Measurements from ENCODE around the gene HSPA1A. TPM values are rescaled to one million over a fixed set of nuclear protein-coding genes. Genes with fewer than 3 reads are reported as not detected.

Gene HSPA1A
- total RNA-seq, 2 experiments from 2014 or later: 8.1 to 9.8 TPM

DNA sequence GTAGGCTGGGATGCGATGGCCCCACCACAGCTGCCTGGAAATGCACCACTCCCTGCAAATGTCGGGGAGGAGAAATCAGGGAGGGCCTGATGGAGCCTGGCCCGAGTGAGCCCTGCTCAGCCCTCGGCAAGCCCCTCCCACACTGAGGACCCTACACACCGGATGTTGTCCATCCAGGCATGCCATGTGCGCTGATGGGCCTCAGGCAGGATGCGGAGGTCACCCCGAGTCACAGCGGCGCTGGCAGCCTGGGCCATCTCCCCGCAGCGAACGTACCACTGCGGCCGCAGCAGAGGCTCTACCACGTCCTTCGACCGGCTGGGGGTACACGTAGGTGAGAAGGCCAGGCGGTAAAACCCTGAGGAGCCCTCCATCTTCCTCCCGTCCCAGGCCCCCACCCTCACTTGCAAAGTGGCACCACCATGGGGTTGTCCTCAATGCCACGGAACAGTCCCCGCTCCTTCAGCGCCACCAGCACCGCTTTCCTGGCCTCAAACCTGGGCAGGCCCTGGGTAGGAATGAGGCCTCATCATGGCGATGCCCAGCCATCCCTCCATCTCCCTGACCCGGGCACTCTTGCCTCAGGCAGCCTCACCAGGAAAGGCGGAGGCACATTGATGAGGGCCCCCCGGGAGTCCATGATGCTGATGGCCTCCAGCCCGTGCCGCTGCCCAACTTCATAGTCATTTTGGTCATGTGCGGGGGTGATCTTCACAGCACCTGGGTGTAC is 33.1 kb upstream of the HSPA1A start:
- Mint-ChIP-seq H3K36me3 (ENCODE audit: low read depth) (peaks cover 47% of the 10 kb centered on the region), H3K4me1 (ENCODE audit: low read depth) (peaks cover 4% of the 10 kb centered on the region), H3K27me3 (no peaks in the 10 kb centered on the region), H3K9me3 (no peaks in the 10 kb centered on the region), H3K27ac (no peak overlapping the region), H3K4me3 (no peak overlapping the region)
- Histone ChIP-seq H3K4me3 (ENCODE audit: low read length) (no peak overlapping the region), H3K4me1 (ENCODE audit: insufficient read depth, low read length) (peaks cover 10% of the 10 kb centered on the region), H3K27ac (ENCODE audit: low read depth in 1 of 2, low read length in 2 of 2) (no peak overlapping the region), H3K9me3 (ENCODE audit: control insufficient read depth in 1 of 2, insufficient read depth in 1 of 2, low read length in 2 of 2) (no peaks in the 10 kb centered on the region), H3K27me3 (ENCODE audit: control insufficient read depth in 1 of 2, insufficient read depth in 2 of 2, low read length in 2 of 2) (no peaks in the 10 kb centered on the region), H3K36me3 (ENCODE audit: insufficient read depth, low read length) (peaks cover 72% of the 10 kb centered on the region)
- ChIA-PET CTCF (no interaction called here), POLR2A (interaction anchor here (0.6 kb wide), 1 partner anchor 103 kb away, joined by 3 read pairs; no protein-coding TSS in a partner anchor)
- no peak for ATAC-seq (ENCODE audit: poor library complexity)
- TF ChIP-seq, protein P1, sequence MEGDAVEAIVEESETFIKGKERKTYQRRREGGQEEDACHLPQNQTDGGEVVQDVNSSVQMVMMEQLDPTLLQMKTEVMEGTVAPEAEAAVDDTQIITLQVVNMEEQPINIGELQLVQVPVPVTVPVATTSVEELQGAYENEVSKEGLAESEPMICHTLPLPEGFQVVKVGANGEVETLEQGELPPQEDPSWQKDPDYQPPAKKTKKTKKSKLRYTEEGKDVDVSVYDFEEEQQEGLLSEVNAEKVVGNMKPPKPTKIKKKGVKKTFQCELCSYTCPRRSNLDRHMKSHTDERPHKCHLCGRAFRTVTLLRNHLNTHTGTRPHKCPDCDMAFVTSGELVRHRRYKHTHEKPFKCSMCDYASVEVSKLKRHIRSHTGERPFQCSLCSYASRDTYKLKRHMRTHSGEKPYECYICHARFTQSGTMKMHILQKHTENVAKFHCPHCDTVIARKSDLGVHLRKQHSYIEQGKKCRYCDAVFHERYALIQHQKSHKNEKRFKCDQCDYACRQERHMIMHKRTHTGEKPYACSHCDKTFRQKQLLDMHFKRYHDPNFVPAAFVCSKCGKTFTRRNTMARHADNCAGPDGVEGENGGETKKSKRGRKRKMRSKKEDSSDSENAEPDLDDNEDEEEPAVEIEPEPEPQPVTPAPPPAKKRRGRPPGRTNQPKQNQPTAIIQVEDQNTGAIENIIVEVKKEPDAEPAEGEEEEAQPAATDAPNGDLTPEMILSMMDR (IDR thresholded peaks at IDR 0.05): no peak
- intact Hi-C loops (cut with DNase I, micrococcal nuclease): no loop called here
- DNase-seq: no peak

DNA sequence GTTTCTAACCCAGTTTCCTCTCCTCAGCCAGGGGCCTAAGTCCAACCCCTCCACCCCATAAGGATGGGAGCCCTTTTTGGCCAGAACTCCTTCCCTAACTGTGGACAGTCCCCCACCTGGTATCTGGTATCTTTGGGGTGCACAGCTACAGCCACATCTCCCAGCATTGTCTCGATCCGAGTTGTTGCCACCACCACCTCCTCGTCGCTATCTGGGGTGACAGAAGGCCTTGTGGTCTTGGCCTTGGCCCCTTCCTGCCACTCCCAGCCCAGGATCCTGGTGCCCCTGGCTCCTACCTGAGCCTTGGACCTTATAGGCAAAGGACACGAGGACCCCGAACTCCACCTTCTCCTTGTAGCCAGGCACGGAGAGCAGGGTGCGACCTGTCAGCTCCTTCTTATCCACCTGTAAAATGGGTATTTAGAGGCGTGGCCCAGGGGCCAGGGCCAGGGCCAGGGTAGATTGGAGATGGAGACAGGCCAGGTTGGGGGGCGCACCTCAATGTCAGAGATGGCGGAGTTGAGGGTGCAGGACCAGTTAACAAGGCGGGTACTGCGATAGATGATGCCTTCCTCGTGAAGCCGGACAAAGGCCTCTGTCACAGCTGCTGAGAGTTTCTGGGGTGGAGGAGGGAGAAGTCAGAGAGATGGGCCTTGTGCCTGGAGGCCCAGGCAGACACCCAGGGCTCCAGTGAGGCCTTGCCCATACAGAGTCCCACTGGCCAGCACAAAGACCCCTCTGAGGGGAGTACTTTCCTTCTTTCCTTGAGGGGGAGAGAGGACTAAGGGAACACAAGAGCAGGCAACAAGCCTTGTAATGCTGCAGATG is 31.0 kb upstream of the HSPA1A start:
- H3K4me3 ChIP-seq (ENCODE audit: low read length): no peak overlapping the region
- H3K27ac Mint-ChIP-seq: no peak overlapping the region
- no peaks in the 10 kb centered on the region for H3K27me3 Mint-ChIP-seq
- no peak overlapping the region for H3K4me3 Mint-ChIP-seq
- H3K27ac ChIP-seq (ENCODE audit: low read depth in 1 of 2, low read length in 2 of 2): no peak overlapping the region
- ChIA-PET CTCF (interaction anchor here (0.6 kb wide), 1 partner anchor 103 kb away, joined by 3 read pairs; the partner anchor contains the start of gene LY6G5C), POLR2A (interaction anchor here (0.6 to 1.1 kb wide), 2 partner anchors 11 to 430 kb away, joined by 3 read pairs; partner anchors contain the start of gene VARS1)
- H3K36me3 Mint-ChIP-seq (ENCODE audit: low read depth): peaks cover 48% of the 10 kb centered on the region
- no peaks in the 10 kb centered on the region for H3K4me1 Mint-ChIP-seq (ENCODE audit: low read depth)
- peaks cover 69% of the 10 kb centered on the region for H3K36me3 ChIP-seq (ENCODE audit: insufficient read depth, low read length)
- DNase-seq (no peak), ATAC-seq (ENCODE audit: poor library complexity) (no peak)
- TF ChIP-seq, protein P1 (IDR thresholded peaks at IDR 0.05): no peak
- H3K9me3 ChIP-seq (ENCODE audit: control insufficient read depth in 1 of 2, insufficient read depth in 1 of 2, low read length in 2 of 2): no peaks in the 10 kb centered on the region
- intact Hi-C loops (cut with DNase I, micrococcal nuclease): no loop called here
- peaks cover under 1% of the 10 kb centered on the region for H3K4me1 ChIP-seq (ENCODE audit: insufficient read depth, low read length)
- H3K27me3 ChIP-seq (ENCODE audit: control insufficient read depth in 1 of 2, insufficient read depth in 2 of 2, low read length in 2 of 2): no peaks in the 10 kb centered on the region
- H3K9me3 Mint-ChIP-seq: no peaks in the 10 kb centered on the region

DNA sequence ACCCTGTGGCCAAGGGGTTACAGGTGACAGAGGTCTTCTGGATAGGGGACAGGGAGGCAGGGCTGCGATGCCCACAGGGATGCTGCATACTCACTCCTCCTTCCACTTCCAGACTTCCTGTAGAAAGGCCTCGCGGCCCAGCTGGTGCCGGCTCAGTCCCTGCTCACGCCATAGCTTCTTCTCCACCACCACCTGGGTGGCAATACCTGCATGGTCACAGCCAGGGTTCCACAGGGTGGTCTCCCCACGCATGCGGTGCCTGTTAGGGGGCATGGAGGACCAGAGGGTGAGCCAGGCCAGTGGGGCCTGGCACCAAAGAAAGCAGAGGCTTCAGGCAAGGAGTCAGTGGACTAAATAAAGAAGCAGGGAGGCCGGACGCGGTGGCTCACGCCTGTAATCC is 29.9 kb upstream of the HSPA1A start:
- no peaks in the 10 kb centered on the region for H3K9me3 ChIP-seq (ENCODE audit: control insufficient read depth in 1 of 2, insufficient read depth in 1 of 2, low read length in 2 of 2)
- H3K27me3 Mint-ChIP-seq: no peaks in the 10 kb centered on the region
- intact Hi-C loops (cut with DNase I, micrococcal nuclease): no loop called here
- no peak overlapping the region for H3K27ac ChIP-seq (ENCODE audit: low read depth in 1 of 2, low read length in 2 of 2)
- no peak for ATAC-seq (ENCODE audit: poor library complexity)
- no peak for DNase-seq
- H3K4me3 Mint-ChIP-seq: no peak overlapping the region
- ChIA-PET POLR2A (interaction anchor here (1.1 to 1.3 kb wide), 2 partner anchors 10 to 11 kb away, joined by 3 read pairs; partner anchors contain the start of gene VARS1), CTCF (no interaction called here)
- peaks cover 3% of the 10 kb centered on the region for H3K4me1 ChIP-seq (ENCODE audit: insufficient read depth, low read length)
- no peaks in the 10 kb centered on the region for H3K9me3 Mint-ChIP-seq
- no peak overlapping the region for H3K4me3 ChIP-seq (ENCODE audit: low read length)
- H3K27ac Mint-ChIP-seq: no peak overlapping the region
- H3K4me1 Mint-ChIP-seq (ENCODE audit: low read depth): peaks cover under 1% of the 10 kb centered on the region
- TF ChIP-seq, protein P1 (IDR thresholded peaks at IDR 0.05): no peak
- H3K36me3 ChIP-seq (ENCODE audit: insufficient read depth, low read length): peaks cover 61% of the 10 kb centered on the region
- peaks cover 44% of the 10 kb centered on the region for H3K36me3 Mint-ChIP-seq (ENCODE audit: low read depth)
- H3K27me3 ChIP-seq (ENCODE audit: control insufficient read depth in 1 of 2, insufficient read depth in 2 of 2, low read length in 2 of 2): no peaks in the 10 kb centered on the region
